Keratinocyte (primary cell): ENCODE data around the gene FLYWCH2. TPM values are rescaled to one million over a fixed set of nuclear protein-coding genes. Genes with fewer than 3 reads are reported as not detected.
"Not testable (repeated sequence)": the region's sequence is repeated elsewhere in the genome, so short reads cannot be mapped to it uniquely, and the experiment has no call there.

Experiments
- DNase-seq: peaks from one replicate; pipeline ENCODE4 v3.0.0-alpha.2; 2011; ENCODE audit warnings: low read depth, missing footprints, low spot score
- FAIRE-seq: peaks from 2 replicates; lab custom pipeline; 2011; peaks lifted over from hg19 to GRCh38; lab: Jason Lieb, UNC
- H2AFZ ChIP-seq: 2 replicates; pipeline ENCODE4 v1.6.0; 2012; ENCODE audit warnings: low read length, control low read depth, inconsistent platforms; ENCODE audit not compliant: control insufficient read depth
- H3K27ac ChIP-seq: 2 replicates; pipeline ENCODE4 v1.5.1; 2011; ENCODE audit warnings: low read length; ENCODE audit not compliant: control insufficient read depth, insufficient read depth
- H3K27me3 ChIP-seq: 3 replicates; pipeline ENCODE4 v1.6.0; 2011; ENCODE audit warnings: low read length; ENCODE audit not compliant: control insufficient read depth, insufficient read depth; ENCODE audit errors: extremely low read depth
- H3K36me3 ChIP-seq, 2 experiments: 2 replicates in 1 of 2; 3 replicates in 1 of 2; pipeline ENCODE4 v1.5.1; 2011; ENCODE audit warnings: low read length in 2 of 2, mild to moderate bottlenecking in 1 of 2; ENCODE audit not compliant: control insufficient read depth in 2 of 2, insufficient read depth in 2 of 2; ENCODE audit errors: extremely low read depth in 1 of 2
- H3K4me1 ChIP-seq: 3 replicates; pipeline ENCODE4 v1.5.1; 2011; ENCODE audit warnings: low read length; ENCODE audit not compliant: control insufficient read depth, insufficient read depth; ENCODE audit errors: extremely low read depth
- H3K4me2 ChIP-seq: 3 replicates; pipeline ENCODE4 v1.6.0; 2011; ENCODE audit warnings: low read depth, low read length; ENCODE audit not compliant: control insufficient read depth, insufficient read depth; ENCODE audit errors: extremely low read depth
- H3K4me3 ChIP-seq, 3 experiments: fragments of 200-600 bp in 1 of 3; sonication (generic) in 1 of 3; 2 replicates in 2 of 3; 3 replicates in 1 of 3; pipeline ENCODE4 v1.5.1; 2011 to 2016; ENCODE audit warnings: low read length in 3 of 3, mild to moderate bottlenecking in 3 of 3, control low read depth in 2 of 3, inconsistent platforms in 1 of 3, low read depth in 1 of 3, mixed read lengths in 1 of 3, mixed run types in 1 of 3, moderate library complexity in 1 of 3; ENCODE audit not compliant: control insufficient read depth in 2 of 3, insufficient read depth in 2 of 3; ENCODE audit errors: extremely low read depth in 1 of 3
- H3K79me2 ChIP-seq: 2 replicates; pipeline ENCODE4 v1.6.0; 2012; ENCODE audit warnings: low read length; ENCODE audit not compliant: control insufficient read depth, insufficient read depth
- H3K9ac ChIP-seq: 3 replicates; pipeline ENCODE4 v1.6.0; 2011; ENCODE audit warnings: low read length; ENCODE audit not compliant: control insufficient read depth, insufficient read depth; ENCODE audit errors: extremely low read depth
- H3K9me1 ChIP-seq: 3 replicates; pipeline ENCODE4 v1.6.0; 2011; ENCODE audit warnings: low read length; ENCODE audit not compliant: control insufficient read depth, insufficient read depth; ENCODE audit errors: extremely low read depth
- H3K9me3 ChIP-seq: 2 replicates; pipeline ENCODE4 v1.5.1; 2012; ENCODE audit warnings: low read depth, low read length; ENCODE audit not compliant: control insufficient read depth
- H4K20me1 ChIP-seq: 3 replicates; pipeline ENCODE4 v1.6.0; 2011; ENCODE audit warnings: low read length; ENCODE audit not compliant: control insufficient read depth, insufficient read depth; ENCODE audit errors: extremely low read depth
- EZH2 ChIP-seq: IDR thresholded peaks from one replicate; pipeline ENCODE4 v1.6.1; 2012; ENCODE audit warnings: inconsistent platforms, mild to moderate bottlenecking, low read length, moderate library complexity
- dilution Hi-C: fragments of 300-500 bp; cut with MboI; formaldehyde crosslinking; loops from one replicate; pipeline ENCODE4 v1.7.0; 2020; ENCODE audit warnings: low sequenced_read_pairs; ENCODE audit not compliant: extremely low pct_ligation_motif_present
- polyA plus RNA-seq, 5 experiments: library from polyadenylated mRNA; depleted of rRNA in 3 of 5; stranded (reverse) in 3 of 5; stranded (forward) in 1 of 5; unstranded in 1 of 5; fragments of >200 nt; gene quantifications; 1 replicate in 1 of 5; 2 replicates in 3 of 5; 3 replicates in 1 of 5; pipeline versions ENCODE4 v1.2.1 to v1.2.3, GENCODE V29; 2011 to 2012; ENCODE audit warnings: missing spikeins in 2 of 5, low read depth in 1 of 5, low replicate concordance in 1 of 5
- TF ChIP-seq, protein P1 (sequence below), 3 experiments: IDR thresholded peaks in 1 of 3; conservative IDR thresholded peaks in 1 of 3; optimal IDR thresholded peaks in 1 of 3; 2 replicates in 2 of 3; 3 replicates in 1 of 3; pipeline versions ENCODE3 to v1.5.1; 2011; ENCODE audit warnings: low read length in 3 of 3, mild to moderate bottlenecking in 3 of 3, moderate library complexity in 2 of 3, control low read depth in 1 of 3, inconsistent platforms in 1 of 3; ENCODE audit not compliant: insufficient read depth in 2 of 3; ENCODE audit errors: extremely low read depth in 1 of 3

The FLYWCH2 gene
- polyA plus RNA-seq, 1 donor (not counting 4 experiments of a cell fraction or from before 2014, with no cell fraction given): 10.1 TPM

DNA sequence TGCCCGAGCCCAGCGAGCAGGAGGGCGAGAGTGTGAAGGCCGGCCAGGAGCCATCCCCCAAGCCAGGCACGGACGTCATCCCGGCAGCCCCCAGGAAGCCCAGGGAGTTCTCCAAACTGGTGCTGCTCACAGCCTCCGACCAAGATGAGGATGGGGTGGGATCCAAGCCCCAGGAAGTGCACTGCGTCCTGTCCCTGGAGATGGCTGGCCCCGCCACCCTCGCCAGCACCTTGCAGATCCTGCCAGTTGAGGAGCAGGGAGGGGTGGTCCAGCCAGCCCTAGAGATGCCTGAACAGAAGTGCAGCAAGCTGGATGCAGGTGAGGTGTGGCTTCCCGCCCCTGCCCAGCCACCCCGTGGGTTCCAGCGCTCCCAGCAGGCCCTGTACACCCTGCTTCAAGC lies 46.7 kb downstream of the FLYWCH2 start:
- Histone ChIP-seq H3K79me2 (peaks cover 2% of the 10 kb centered on the region), H2AFZ (no peak overlapping the region), H3K9ac (no peak overlapping the region), H3K4me2 (no peak overlapping the region), H4K20me1 (peaks cover 2% of the 10 kb centered on the region), H3K27me3 (no peaks in the 10 kb centered on the region), H3K4me1 (peaks cover 14% of the 10 kb centered on the region), H3K9me1 (no peaks in the 10 kb centered on the region), H3K9me3 (no peaks in the 10 kb centered on the region), H3K36me3 (peaks cover 5 to 28% of the 10 kb centered on the region in 2 experiments), H3K4me3 (no peak overlapping the region), H3K27ac (no peak overlapping the region)
- TF ChIP-seq, protein P1, sequence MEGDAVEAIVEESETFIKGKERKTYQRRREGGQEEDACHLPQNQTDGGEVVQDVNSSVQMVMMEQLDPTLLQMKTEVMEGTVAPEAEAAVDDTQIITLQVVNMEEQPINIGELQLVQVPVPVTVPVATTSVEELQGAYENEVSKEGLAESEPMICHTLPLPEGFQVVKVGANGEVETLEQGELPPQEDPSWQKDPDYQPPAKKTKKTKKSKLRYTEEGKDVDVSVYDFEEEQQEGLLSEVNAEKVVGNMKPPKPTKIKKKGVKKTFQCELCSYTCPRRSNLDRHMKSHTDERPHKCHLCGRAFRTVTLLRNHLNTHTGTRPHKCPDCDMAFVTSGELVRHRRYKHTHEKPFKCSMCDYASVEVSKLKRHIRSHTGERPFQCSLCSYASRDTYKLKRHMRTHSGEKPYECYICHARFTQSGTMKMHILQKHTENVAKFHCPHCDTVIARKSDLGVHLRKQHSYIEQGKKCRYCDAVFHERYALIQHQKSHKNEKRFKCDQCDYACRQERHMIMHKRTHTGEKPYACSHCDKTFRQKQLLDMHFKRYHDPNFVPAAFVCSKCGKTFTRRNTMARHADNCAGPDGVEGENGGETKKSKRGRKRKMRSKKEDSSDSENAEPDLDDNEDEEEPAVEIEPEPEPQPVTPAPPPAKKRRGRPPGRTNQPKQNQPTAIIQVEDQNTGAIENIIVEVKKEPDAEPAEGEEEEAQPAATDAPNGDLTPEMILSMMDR (optimal IDR thresholded peaks at IDR 0.05 in 1 of 3, IDR thresholded peaks at IDR 0.05 in 1 of 3, conservative IDR thresholded peaks at IDR 0.05 in 1 of 3; ENCODE audit: extremely low read depth in 1 of 3, insufficient read depth in 2 of 3, low read length in 3 of 3): no peak
- no peak for TF ChIP-seq EZH2
- dilution Hi-C loops: no loop called here
- FAIRE-seq: no peak
- DNase-seq: no peak

DNA sequence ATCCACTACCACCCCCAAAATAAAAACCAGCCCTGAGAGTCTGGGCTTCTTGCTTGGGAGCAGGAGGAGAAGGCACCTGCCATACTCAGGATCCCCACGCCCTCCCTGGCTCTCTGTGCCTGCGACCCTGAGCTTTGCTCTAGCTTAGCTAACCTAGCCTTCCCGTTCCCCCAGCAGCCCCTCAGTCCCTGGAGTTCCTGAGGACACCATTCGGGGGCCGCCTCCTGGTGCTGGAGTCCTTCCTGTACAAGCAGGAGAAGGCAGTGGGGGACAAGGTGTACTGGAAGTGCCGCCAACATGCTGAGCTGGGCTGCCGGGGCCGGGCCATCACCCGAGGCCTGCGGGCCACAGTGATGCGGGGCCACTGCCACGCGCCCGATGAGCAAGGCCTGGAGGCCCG lies 47.2 kb downstream of the FLYWCH2 start:
- H3K9ac ChIP-seq: no peak overlapping the region
- DNase-seq (no peak), FAIRE-seq (no peak)
- H3K4me2 ChIP-seq: no peak overlapping the region
- peaks cover 2% of the 10 kb centered on the region for H3K79me2 ChIP-seq
- no peaks in the 10 kb centered on the region for H3K27me3 ChIP-seq
- H3K27ac ChIP-seq: no peak overlapping the region
- peaks cover 7 to 29% of the 10 kb centered on the region in 2 experiments for H3K36me3 ChIP-seq
- H4K20me1 ChIP-seq: peaks cover 2% of the 10 kb centered on the region
- H3K4me1 ChIP-seq: peaks cover 9% of the 10 kb centered on the region
- dilution Hi-C loops: no loop called here
- no peak overlapping the region for H3K4me3 ChIP-seq
- no peaks in the 10 kb centered on the region for H3K9me3 ChIP-seq
- no peak for TF ChIP-seq EZH2
- TF ChIP-seq, protein P1 (optimal IDR thresholded peaks at IDR 0.05 in 1 of 3, IDR thresholded peaks at IDR 0.05 in 1 of 3, conservative IDR thresholded peaks at IDR 0.05 in 1 of 3; ENCODE audit: extremely low read depth in 1 of 3, insufficient read depth in 2 of 3, low read length in 3 of 3): no peak
- no peaks in the 10 kb centered on the region for H3K9me1 ChIP-seq
- H2AFZ ChIP-seq: no peak overlapping the region

DNA sequence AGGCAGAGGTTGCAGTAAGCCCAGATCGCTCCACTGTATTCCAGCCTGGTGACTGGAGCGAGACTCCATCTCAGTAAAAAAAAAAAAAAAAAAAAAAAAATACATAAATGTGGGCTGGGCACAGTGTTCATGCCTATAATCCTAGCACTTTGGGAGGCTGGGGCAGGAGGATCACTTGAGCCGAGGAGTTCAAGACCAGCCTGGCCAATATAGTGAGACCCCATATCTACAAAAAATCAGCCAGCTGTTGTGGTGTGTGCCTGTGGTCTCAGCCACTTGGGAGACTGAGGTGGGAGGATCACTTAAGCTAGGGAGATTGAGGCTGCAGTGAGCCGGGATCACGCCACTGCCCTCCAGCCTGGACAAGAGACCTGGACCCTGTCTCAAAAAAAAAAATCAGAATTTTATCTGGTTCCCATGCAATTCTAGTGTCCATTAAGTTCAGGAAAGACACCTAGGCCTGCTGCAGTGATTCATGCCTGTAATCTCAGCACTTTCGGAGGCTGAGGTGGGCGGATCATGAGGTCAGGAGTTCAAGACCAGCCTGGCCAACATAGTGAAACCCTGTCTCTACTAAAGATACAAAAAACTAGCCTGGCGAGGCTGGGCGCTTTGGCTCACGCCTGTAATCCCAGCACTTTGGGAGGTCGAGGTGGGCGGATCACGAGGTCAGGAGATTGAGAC lies 48.4 kb downstream of the FLYWCH2 start:
- H3K27ac ChIP-seq, FAIRE-seq, H3K9ac ChIP-seq, H3K79me2 ChIP-seq, H2AFZ ChIP-seq, H3K9me3 ChIP-seq, H3K9me1 ChIP-seq, H4K20me1 ChIP-seq, H3K4me3 ChIP-seq, H3K27me3 ChIP-seq, DNase-seq, H3K4me1 ChIP-seq, H3K4me2 ChIP-seq, dilution Hi-C loops: not testable (repeated sequence)
- peaks cover 10 to 31% of the 10 kb centered on the region in 2 experiments for H3K36me3 ChIP-seq
